ENCODE results near the gene PRKG1. TPM values are rescaled to one million over a fixed set of nuclear protein-coding genes. Genes with fewer than 3 reads are reported as not detected.

PRKG1 gene
- total RNA-seq, 2 donors from 2014 or later = 17.8 to 31.1 TPM

- TF ChIP-seq, protein P1, sequence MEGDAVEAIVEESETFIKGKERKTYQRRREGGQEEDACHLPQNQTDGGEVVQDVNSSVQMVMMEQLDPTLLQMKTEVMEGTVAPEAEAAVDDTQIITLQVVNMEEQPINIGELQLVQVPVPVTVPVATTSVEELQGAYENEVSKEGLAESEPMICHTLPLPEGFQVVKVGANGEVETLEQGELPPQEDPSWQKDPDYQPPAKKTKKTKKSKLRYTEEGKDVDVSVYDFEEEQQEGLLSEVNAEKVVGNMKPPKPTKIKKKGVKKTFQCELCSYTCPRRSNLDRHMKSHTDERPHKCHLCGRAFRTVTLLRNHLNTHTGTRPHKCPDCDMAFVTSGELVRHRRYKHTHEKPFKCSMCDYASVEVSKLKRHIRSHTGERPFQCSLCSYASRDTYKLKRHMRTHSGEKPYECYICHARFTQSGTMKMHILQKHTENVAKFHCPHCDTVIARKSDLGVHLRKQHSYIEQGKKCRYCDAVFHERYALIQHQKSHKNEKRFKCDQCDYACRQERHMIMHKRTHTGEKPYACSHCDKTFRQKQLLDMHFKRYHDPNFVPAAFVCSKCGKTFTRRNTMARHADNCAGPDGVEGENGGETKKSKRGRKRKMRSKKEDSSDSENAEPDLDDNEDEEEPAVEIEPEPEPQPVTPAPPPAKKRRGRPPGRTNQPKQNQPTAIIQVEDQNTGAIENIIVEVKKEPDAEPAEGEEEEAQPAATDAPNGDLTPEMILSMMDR (IDR thresholded peaks at IDR 0.05) = no peak
- DNase-seq (ENCODE audit: low spot score) = no peak
- Histone ChIP-seq H3K27ac (no peak overlapping the region), H3K36me3 (no peaks in the 10 kb centered on the region), H3K4me3 (no peak overlapping the region), H3K4me1 (no peaks in the 10 kb centered on the region), H3K27me3 (no peaks in the 10 kb centered on the region), H3K9me3 (no peaks in the 10 kb centered on the region)
Measured at GRCh38 chr10:51766423-51767102, 692.3 kb downstream of the PRKG1 start.

GRCh38 chr10:51767103-51767763 is 692.9 kb downstream of the PRKG1 start:
- no peak overlapping the region for H3K27ac ChIP-seq
- DNase-seq (ENCODE audit: low spot score) = no peak
- H3K36me3 ChIP-seq = no peaks in the 10 kb centered on the region
- H3K4me3 ChIP-seq = no peak overlapping the region
- no peaks in the 10 kb centered on the region for H3K9me3 ChIP-seq
- H3K27me3 ChIP-seq = no peaks in the 10 kb centered on the region
- H3K4me1 ChIP-seq = no peaks in the 10 kb centered on the region
- TF ChIP-seq, protein P1 (IDR thresholded peaks at IDR 0.05) = no peak

DNA sequence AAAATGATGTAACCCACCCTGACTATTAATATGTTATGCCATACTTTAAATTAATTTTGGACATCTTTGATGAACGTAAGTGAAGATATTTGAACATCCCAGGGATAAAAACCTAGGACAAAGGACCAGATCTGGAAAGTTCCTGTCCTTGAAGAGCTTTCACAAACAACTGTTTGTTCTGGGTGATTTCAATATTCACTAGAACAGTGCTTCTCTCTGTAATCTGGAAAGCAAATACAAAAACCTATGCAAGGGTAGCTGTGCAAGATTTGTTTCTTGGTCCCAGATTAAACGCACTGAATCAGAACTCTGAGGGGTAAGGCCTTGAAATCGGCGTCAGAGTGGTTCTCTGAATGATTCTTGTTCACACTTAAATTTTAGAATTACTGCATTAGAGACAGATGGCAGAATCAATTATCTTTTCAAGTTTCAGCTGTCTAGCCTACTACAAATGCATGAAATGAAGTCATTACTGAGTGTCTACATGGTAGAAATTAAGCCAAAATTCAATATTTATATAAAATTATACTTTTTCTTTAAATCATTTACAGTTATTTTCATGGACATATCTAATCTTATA is 694.7 kb downstream of the PRKG1 start:
- H3K27me3 ChIP-seq = no peaks in the 10 kb centered on the region
- TF ChIP-seq, protein P1 (IDR thresholded peaks at IDR 0.05) = no peak
- no peak overlapping the region for H3K27ac ChIP-seq
- no peak for DNase-seq (ENCODE audit: low spot score)
- no peak overlapping the region for H3K4me3 ChIP-seq
- no peaks in the 10 kb centered on the region for H3K36me3 ChIP-seq
- no peaks in the 10 kb centered on the region for H3K9me3 ChIP-seq
- no peaks in the 10 kb centered on the region for H3K4me1 ChIP-seq

GRCh38 chr10:51770709-51771108 is 696.4 kb downstream of the PRKG1 start:
- Histone ChIP-seq H3K27me3 (no peaks in the 10 kb centered on the region), H3K27ac (no peak overlapping the region), H3K4me3 (no peak overlapping the region), H3K9me3 (no peaks in the 10 kb centered on the region), H3K4me1 (no peaks in the 10 kb centered on the region), H3K36me3 (no peaks in the 10 kb centered on the region)
- TF ChIP-seq, protein P1 (IDR thresholded peaks at IDR 0.05) = no peak
- DNase-seq (ENCODE audit: low spot score) = no peak

DNA sequence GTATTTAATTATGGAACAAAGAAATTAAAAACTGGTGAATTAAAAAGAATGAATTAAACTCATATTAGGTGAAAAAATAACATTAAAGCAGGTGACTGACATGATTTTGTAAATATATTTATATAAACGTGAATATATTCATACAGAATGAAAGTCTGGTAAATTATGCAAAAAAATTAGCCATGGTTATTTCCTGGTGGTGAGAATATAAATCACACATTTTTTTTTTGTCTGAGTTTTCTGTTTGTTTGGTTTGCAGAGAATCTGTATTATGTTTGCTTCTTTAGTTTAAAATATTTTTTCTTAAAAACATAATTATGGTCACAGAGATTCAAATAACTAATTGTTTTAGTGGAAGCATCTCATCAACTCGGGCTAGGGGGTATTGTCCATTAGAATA is 698.1 kb downstream of the PRKG1 start:
- no peaks in the 10 kb centered on the region for H3K36me3 ChIP-seq
- H3K4me3 ChIP-seq = no peak overlapping the region
- no peaks in the 10 kb centered on the region for H3K27me3 ChIP-seq
- H3K9me3 ChIP-seq = no peaks in the 10 kb centered on the region
- DNase-seq (ENCODE audit: low spot score) = no peak
- TF ChIP-seq, protein P1 (IDR thresholded peaks at IDR 0.05) = no peak
- H3K4me1 ChIP-seq = no peaks in the 10 kb centered on the region
- H3K27ac ChIP-seq = no peak overlapping the region

Data from right atrium auricular region (tissue), 2 donors.